Spinal cord (tissue), 10 donors: ENCODE results near the gene RAB40A. TPM values are rescaled to one million over a fixed set of nuclear protein-coding genes. Genes with fewer than 3 reads are reported as not detected.
A peak's percentile ranks its signal among the peaks of the same experiment; 100 is the strongest.
"Not testable (repeated sequence)": the region's sequence is repeated elsewhere in the genome, so short reads cannot be mapped to it uniquely, and the experiment has no call there.

Experiments
- DNase-seq, 6 donors: peaks; one replicate each; pipeline versions ENCODE4 v3.0.0 to v3.0.0-alpha.2; 2013 to 2015; ENCODE audit warnings: low spot score in 6 of 6, low read depth in 4 of 6
- H3K27ac ChIP-seq: one replicate; pipeline ENCODE4 v1.5.1; 2013; ENCODE audit warnings: low read depth, low read length, control low read depth
- H3K27me3 ChIP-seq: one replicate; pipeline ENCODE4 v1.6.1; 2013; ENCODE audit warnings: low read length; ENCODE audit not compliant: control insufficient read depth, insufficient read depth
- H3K36me3 ChIP-seq: one replicate; pipeline ENCODE4 v1.6.1; 2013; ENCODE audit warnings: low read length; ENCODE audit not compliant: control insufficient read depth, insufficient read depth
- H3K4me1 ChIP-seq: one replicate; pipeline ENCODE4 v1.6.1; 2013; ENCODE audit warnings: low read length; ENCODE audit not compliant: control insufficient read depth, insufficient read depth
- H3K4me3 ChIP-seq: one replicate; pipeline ENCODE4 v1.5.1; 2013; ENCODE audit warnings: low read depth, low read length, control low read depth
- H3K9me3 ChIP-seq: one replicate; pipeline ENCODE4 v1.6.1; 2013; ENCODE audit warnings: low read length; ENCODE audit not compliant: control insufficient read depth, insufficient read depth
- WGBS: methylation state at CpG from one replicate; pipeline ENCODE4 v1.1.5; 2013; ENCODE audit warnings: missing lambda C conversion rate; ENCODE audit not compliant: insufficient coverage; 5-methylcytosine and 5-hydroxymethylcytosine counted together
- polyA plus RNA-seq, 2 donors: library from polyadenylated mRNA; unstranded; fragments of 120-200 nt; gene quantifications; one replicate each; pipeline ENCODE4 v1.2.1, GENCODE V29; 2013; ENCODE audit not compliant: insufficient read length in 2 of 2
- total RNA-seq, 2 donors: library from RNA; depleted of rRNA in 1 of 2; stranded (reverse); fragments of 120-200 nt in 1 of 2; fragments of >200 nt in 1 of 2; gene quantifications; one replicate each; pipeline versions ENCODE4 v1.2.3 to v1.2.4, GENCODE V29; 2013 to 2014
- donor health status: healthy.

Gene RAB40A
- total and polyA plus RNA-seq, 4 donors = 0.88 to 3.0 (median 2.0) TPM

GRCh38 chrX:103477496-103477895 is 41.8 kb downstream of the RAB40A start:
- no peak overlapping the region for H3K4me3 ChIP-seq
- H3K36me3 ChIP-seq = no peaks in the 10 kb centered on the region
- DNase-seq = no peak
- H3K27ac ChIP-seq = no peak overlapping the region
- H3K9me3 ChIP-seq = no peaks in the 10 kb centered on the region
- H3K4me1 ChIP-seq = no peaks in the 10 kb centered on the region
- H3K27me3 ChIP-seq = peaks cover 2% of the 10 kb centered on the region

- no peak for DNase-seq
- no peak overlapping the region for H3K4me3 ChIP-seq
- no CpG with 5 or more reads among the region's 1 CpG for WGBS
- no peak overlapping the region for H3K27ac ChIP-seq
- H3K4me1 ChIP-seq = no peaks in the 10 kb centered on the region
- peaks cover 2% of the 10 kb centered on the region for H3K27me3 ChIP-seq
- H3K9me3 ChIP-seq = no peaks in the 10 kb centered on the region
- H3K36me3 ChIP-seq = no peaks in the 10 kb centered on the region
Measured at GRCh38 chrX:103475381-103475780, 43.9 kb downstream of the RAB40A start.

- WGBS = 82% methylated on average over 2 of the region's 8 CpGs
- H3K4me1 ChIP-seq, H3K9me3 ChIP-seq, H3K27me3 ChIP-seq, H3K36me3 ChIP-seq, H3K4me3 ChIP-seq, DNase-seq, H3K27ac ChIP-seq: not testable (repeated sequence)
Measured at GRCh38 chrX:103469977-103470376, 49.3 kb downstream of the RAB40A start.

- Histone ChIP-seq H3K9me3 (no peaks in the 10 kb centered on the region), H3K27ac (no peak overlapping the region), H3K27me3 (peaks cover 5% of the 10 kb centered on the region), H3K4me3 (no peak overlapping the region), H3K36me3 (no peaks in the 10 kb centered on the region), H3K4me1 (peaks cover 3% of the 10 kb centered on the region)
- no CpG with 5 or more reads among the region's 2 CpGs for WGBS
- DNase-seq = no peak
Measured at GRCh38 chrX:103467887-103468286, 51.4 kb downstream of the RAB40A start.

- H3K4me1 ChIP-seq = peaks cover 3% of the 10 kb centered on the region
- no peaks in the 10 kb centered on the region for H3K36me3 ChIP-seq
- no peak for DNase-seq
- no peak overlapping the region for H3K27ac ChIP-seq
- 60% methylated on average over 2 of the region's 2 CpGs for WGBS
- H3K9me3 ChIP-seq = no peaks in the 10 kb centered on the region
- H3K4me3 ChIP-seq = no peak overlapping the region
- peaks cover 5% of the 10 kb centered on the region for H3K27me3 ChIP-seq
Measured at GRCh38 chrX:103467156-103467555, 52.1 kb downstream of the RAB40A start.

- Histone ChIP-seq H3K27me3 (peaks cover 5% of the 10 kb centered on the region), H3K27ac (no peak overlapping the region), H3K9me3 (no peaks in the 10 kb centered on the region), H3K4me1 (peaks cover 3% of the 10 kb centered on the region), H3K4me3 (peak overlapping the region; percentile 24), H3K36me3 (no peaks in the 10 kb centered on the region)
- WGBS = 6% methylated on average over 2 of the region's 3 CpGs
- DNase-seq = peak; percentile 51 to 93 (median 65)
Measured at GRCh38 chrX:103464774-103465117, 54.5 kb downstream of the RAB40A start.

GRCh38 chrX:103464072-103464773 is 55.1 kb downstream of the RAB40A start:
- no peaks in the 10 kb centered on the region for H3K36me3 ChIP-seq
- H3K4me1 ChIP-seq = peaks cover 3% of the 10 kb centered on the region
- DNase-seq = peak in 2 of 6 donors; percentile 18 to 28
- 58% methylated on average over 3 of the region's 8 CpGs for WGBS
- peaks cover under 1% of the 10 kb centered on the region for H3K27me3 ChIP-seq
- H3K4me3 ChIP-seq = peak overlapping the region; percentile 24
- no peak overlapping the region for H3K27ac ChIP-seq
- no peaks in the 10 kb centered on the region for H3K9me3 ChIP-seq

- H3K27ac ChIP-seq = no peak overlapping the region
- H3K4me1 ChIP-seq = peaks cover 3% of the 10 kb centered on the region
- H3K36me3 ChIP-seq = no peaks in the 10 kb centered on the region
- no peak overlapping the region for H3K4me3 ChIP-seq
- DNase-seq = no peak
- WGBS = no CpG with 5 or more reads among the region's 1 CpG
- no peaks in the 10 kb centered on the region for H3K9me3 ChIP-seq
- no peaks in the 10 kb centered on the region for H3K27me3 ChIP-seq
Measured at GRCh38 chrX:103461156-103461555, 58.1 kb downstream of the RAB40A start.

- H3K36me3 ChIP-seq, H3K4me1 ChIP-seq, H3K9me3 ChIP-seq, H3K4me3 ChIP-seq, H3K27ac ChIP-seq, DNase-seq, H3K27me3 ChIP-seq: not testable (repeated sequence)
- 87% methylated on average over 8 of the region's 15 CpGs for WGBS
Measured at GRCh38 chrX:103460001-103460755, 59.1 kb downstream of the RAB40A start.

GRCh38 chrX:103453655-103454054 is 65.6 kb downstream of the RAB40A start:
- DNase-seq = peak in 1 of 6 donors; percentile 2
- no peaks in the 10 kb centered on the region for H3K36me3 ChIP-seq

More at GRCh38 chrX:103453655-103454054, 65.6 kb downstream of the RAB40A start:
- 50% methylated on average over 1 of the region's 2 CpGs for WGBS
- Histone ChIP-seq H3K4me1 (no peaks in the 10 kb centered on the region), H3K9me3 (no peaks in the 10 kb centered on the region), H3K27ac (no peak overlapping the region), H3K27me3 (no peaks in the 10 kb centered on the region), H3K4me3 (no peak overlapping the region)
